ENCODE results near the gene CTLA4. TPM values are rescaled to one million over a fixed set of nuclear protein-coding genes. Genes with fewer than 3 reads are reported as not detected.

Gene CTLA4
- total and polyA plus RNA-seq, 8 donors = 0.16 to 0.25 (median 0.17) TPM; not detected in 5

DNA sequence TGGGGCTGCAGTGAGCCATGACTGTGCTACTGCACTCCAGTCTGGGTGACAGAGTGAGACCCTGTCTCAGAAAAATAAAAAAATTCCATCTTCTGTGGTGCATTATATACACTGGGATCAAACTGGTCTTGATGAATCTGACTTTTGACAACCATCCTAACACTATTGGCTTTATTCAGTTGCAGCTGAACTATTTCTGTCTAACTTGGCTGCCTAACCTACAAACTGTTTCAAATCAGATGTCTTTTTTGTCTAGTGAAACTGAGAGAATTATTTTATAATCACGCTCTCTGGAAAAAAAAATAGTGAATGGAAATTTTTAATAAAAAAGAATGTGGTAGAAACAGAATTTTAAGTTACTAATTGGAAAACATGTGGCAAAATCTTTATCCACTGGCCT, 15.0 kb downstream of the CTLA4 start:
- Histone ChIP-seq H3K9me3 (no peaks in the 10 kb centered on the region), H3K4me3 (no peak overlapping the region), H3K27me3 (no peaks in the 10 kb centered on the region), H3K4me1 (no peaks in the 10 kb centered on the region), H3K36me3 (no peaks in the 10 kb centered on the region), H3K27ac (no peak overlapping the region)
- TF ChIP-seq, protein P1, sequence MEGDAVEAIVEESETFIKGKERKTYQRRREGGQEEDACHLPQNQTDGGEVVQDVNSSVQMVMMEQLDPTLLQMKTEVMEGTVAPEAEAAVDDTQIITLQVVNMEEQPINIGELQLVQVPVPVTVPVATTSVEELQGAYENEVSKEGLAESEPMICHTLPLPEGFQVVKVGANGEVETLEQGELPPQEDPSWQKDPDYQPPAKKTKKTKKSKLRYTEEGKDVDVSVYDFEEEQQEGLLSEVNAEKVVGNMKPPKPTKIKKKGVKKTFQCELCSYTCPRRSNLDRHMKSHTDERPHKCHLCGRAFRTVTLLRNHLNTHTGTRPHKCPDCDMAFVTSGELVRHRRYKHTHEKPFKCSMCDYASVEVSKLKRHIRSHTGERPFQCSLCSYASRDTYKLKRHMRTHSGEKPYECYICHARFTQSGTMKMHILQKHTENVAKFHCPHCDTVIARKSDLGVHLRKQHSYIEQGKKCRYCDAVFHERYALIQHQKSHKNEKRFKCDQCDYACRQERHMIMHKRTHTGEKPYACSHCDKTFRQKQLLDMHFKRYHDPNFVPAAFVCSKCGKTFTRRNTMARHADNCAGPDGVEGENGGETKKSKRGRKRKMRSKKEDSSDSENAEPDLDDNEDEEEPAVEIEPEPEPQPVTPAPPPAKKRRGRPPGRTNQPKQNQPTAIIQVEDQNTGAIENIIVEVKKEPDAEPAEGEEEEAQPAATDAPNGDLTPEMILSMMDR (IDR thresholded peaks at IDR 0.05) = no peak
- DNase-seq (no peak), FAIRE-seq (no peak), ATAC-seq (no peak)
- WGBS, 2 donors = 94 to 98% methylated on average over 1 of the region's 1 CpG
- intact Hi-C loops (cut with DNase I) = no loop called here

DNA sequence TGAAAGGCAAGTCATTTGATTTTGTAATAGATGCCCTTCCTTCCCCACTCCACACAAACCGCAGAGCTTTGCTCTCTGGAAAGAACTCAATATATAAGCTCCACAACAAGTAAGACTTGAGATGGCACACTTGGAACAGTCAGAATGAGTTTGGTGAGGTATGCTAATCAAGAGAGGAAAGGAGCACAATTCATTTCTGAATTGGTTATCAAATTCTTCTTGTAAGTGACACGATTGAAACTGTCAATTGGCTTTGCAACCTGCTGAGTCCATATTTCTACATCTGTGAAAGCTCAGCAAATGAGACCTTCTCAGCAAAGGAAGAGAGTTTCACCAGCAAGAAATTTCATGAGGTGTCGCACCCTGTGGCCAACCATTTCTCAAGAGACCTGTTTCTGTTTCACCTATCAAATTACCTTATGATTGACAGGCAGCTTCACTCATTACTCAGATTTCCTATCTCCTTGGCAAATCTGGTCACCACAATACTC, 19.1 kb downstream of the CTLA4 start:
- H3K27me3 ChIP-seq = no peaks in the 10 kb centered on the region
- no peaks in the 10 kb centered on the region for H3K9me3 ChIP-seq
- WGBS, 2 donors = 89 to 90% methylated on average over 3 of the region's 3 CpGs
- peaks cover 0 to 6% (median 0%) of the 10 kb centered on the region in 3 donors for H3K4me1 ChIP-seq
- FAIRE-seq (no peak), ATAC-seq (peak in 1 of 4 donors; percentile 41), DNase-seq (no peak)
- TF ChIP-seq, protein P1 (IDR thresholded peaks at IDR 0.05) = no peak
- H3K4me3 ChIP-seq = no peak overlapping the region
- intact Hi-C loops (cut with DNase I) = no loop called here
- H3K27ac ChIP-seq = peak overlapping the region in 1 of 4 donors; percentile 59
- no peaks in the 10 kb centered on the region for H3K36me3 ChIP-seq

DNA sequence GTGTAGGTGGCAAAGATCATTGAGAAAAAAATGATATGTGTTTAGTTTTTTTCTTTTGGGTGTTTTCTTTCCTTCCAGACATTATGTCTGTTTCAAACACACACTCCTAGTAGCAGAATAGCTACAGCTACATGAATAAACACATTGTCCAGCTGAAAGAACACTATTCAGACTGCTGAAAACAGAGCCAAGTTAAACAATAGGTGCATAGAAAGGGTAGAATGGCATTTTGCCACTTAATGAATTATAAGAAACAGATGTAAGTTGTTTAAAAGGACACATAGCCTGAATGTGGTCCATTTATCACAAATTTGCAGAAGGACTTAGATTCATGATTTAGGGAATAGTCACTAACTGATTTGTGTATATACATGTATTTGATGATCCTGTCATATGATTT, 20.1 kb downstream of the CTLA4 start:
- TF ChIP-seq, protein P1 (IDR thresholded peaks at IDR 0.05) = no peak
- FAIRE-seq (peak; percentile 45), DNase-seq (no peak), ATAC-seq (peak; percentile 68 to 92 (median 82))
- intact Hi-C loops (cut with DNase I) = no loop called here
- Histone ChIP-seq H3K27ac (peak overlapping the region in 1 of 4 donors; percentile 59), H3K4me3 (no peak overlapping the region), H3K36me3 (no peaks in the 10 kb centered on the region), H3K4me1 (peaks cover 0 to 6% (median 0%) of the 10 kb centered on the region in 3 donors), H3K27me3 (no peaks in the 10 kb centered on the region), H3K9me3 (no peaks in the 10 kb centered on the region)

DNA sequence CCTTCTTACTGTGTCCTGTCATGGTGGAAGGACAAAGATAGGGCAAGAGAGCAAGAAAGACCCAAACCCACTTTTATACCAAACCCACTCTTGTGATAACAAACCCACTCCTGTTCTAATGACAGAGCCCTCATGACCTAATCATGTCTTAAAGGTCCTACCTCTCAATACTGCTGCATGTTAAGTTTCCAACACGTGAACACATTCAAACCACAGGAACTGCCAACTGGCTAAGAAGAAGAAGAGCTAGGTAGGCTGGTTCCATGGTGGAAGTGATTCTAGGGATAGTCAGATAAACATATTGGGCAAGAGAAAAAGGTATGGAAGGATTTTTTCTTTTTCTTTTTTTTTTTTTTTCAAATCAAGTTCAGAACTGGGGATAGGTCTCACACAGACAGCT, 22.0 kb downstream of the CTLA4 start:
- 89 to 96% methylated on average over 1 of the region's 1 CpG for WGBS, 2 donors
- TF ChIP-seq, protein P1 (IDR thresholded peaks at IDR 0.05) = no peak
- FAIRE-seq = no peak

DNA sequence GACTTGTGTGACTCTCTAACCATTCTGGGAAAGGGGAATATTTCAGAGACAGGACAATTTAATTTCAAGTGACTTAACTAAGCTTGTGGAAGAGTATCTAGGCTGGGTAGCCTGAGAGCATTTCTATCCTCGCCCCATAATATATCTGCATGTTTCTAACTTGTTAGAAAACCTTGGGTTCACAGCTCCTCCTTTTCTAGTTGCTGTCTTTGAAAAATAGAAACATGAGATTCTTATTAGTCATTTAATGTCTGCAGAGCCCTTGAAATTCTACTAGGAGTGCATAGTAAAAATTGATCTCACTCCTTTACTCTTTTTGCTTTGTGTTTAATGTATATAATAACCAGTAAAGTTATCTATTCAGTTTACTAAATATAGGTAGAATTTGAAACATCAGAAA, 22.4 kb downstream of the CTLA4 start:
- Histone ChIP-seq H3K27me3 (no peaks in the 10 kb centered on the region), H3K27ac (no peak overlapping the region), H3K4me3 (no peak overlapping the region), H3K9me3 (no peaks in the 10 kb centered on the region), H3K36me3 (no peaks in the 10 kb centered on the region), H3K4me1 (peaks cover 0 to 6% (median 0%) of the 10 kb centered on the region in 3 donors)
- WGBS, 2 donors = 73 to 83% methylated on average over 1 of the region's 1 CpG
- FAIRE-seq = no peak
- DNase-seq = no peak
- TF ChIP-seq, protein P1 (IDR thresholded peaks at IDR 0.05) = no peak
- intact Hi-C loops (cut with DNase I) = no loop called here
- ATAC-seq = no peak

More for the DNA sequence above, 22.0 kb downstream of the CTLA4 start:
- no peaks in the 10 kb centered on the region for H3K9me3 ChIP-seq
- no peaks in the 10 kb centered on the region for H3K36me3 ChIP-seq
- H3K4me3 ChIP-seq = no peak overlapping the region
- H3K27me3 ChIP-seq = no peaks in the 10 kb centered on the region
- H3K27ac ChIP-seq = no peak overlapping the region
- H3K4me1 ChIP-seq = peaks cover 0 to 6% (median 0%) of the 10 kb centered on the region in 3 donors
- DNase-seq (no peak), ATAC-seq (no peak)
- intact Hi-C loops (cut with DNase I) = no loop called here
